ENCODE measurements around the gene RNASE12.

- TF ChIP-seq GATA2 (IDR thresholded peaks at IDR 0.05; ENCODE audit: low read depth, low read length): no peak
- no peak for TF ChIP-seq GATA3 (IDR thresholded peaks at IDR 0.05; ENCODE audit: low read depth, low read length)
Measured at GRCh38 chr14:20587489-20588154, 3.6 kb downstream of the RNASE12 start, which contains the start of gene RNASE11.
